Measurements from ENCODE around the gene WDPCP.
"Not testable (repeated sequence)": the region's sequence is repeated elsewhere in the genome, so short reads cannot be mapped to it uniquely, and the experiment has no call there.

WDPCP gene

GRCh38 chr2:63378589-63378988 is 209.7 kb downstream of the WDPCP start:
- H3K4me3 ChIP-seq (replicated peaks in 1 of 2; ENCODE audit: low read depth in 2 of 2, low read length in 2 of 2), result no peak overlapping the region
- no peak for DNase-seq (ENCODE audit: low read depth in 2 of 2)
- no peak for TF ChIP-seq CTCF (IDR thresholded peaks at IDR 0.05; ENCODE audit: low read depth, low read length)

- TF ChIP-seq CTCF (IDR thresholded peaks at IDR 0.05; ENCODE audit: low read depth, low read length), result no peak
- no peak overlapping the region for H3K4me3 ChIP-seq (replicated peaks in 1 of 2; ENCODE audit: low read depth in 2 of 2, low read length in 2 of 2)
- DNase-seq (ENCODE audit: low read depth in 2 of 2), result no peak
Measured at GRCh38 chr2:63374341-63374740, 213.9 kb downstream of the WDPCP start.

- H3K4me3 ChIP-seq (replicated peaks in 1 of 2; ENCODE audit: low read depth in 2 of 2, low read length in 2 of 2), result no peak overlapping the region
- no peak for DNase-seq (ENCODE audit: low read depth in 2 of 2)
- TF ChIP-seq CTCF (IDR thresholded peaks at IDR 0.05; ENCODE audit: low read depth, low read length), result no peak
Measured at GRCh38 chr2:63372549-63372948, 215.7 kb downstream of the WDPCP start.

GRCh38 chr2:63369146-63369545 is 219.1 kb downstream of the WDPCP start:
- DNase-seq (ENCODE audit: low read depth in 2 of 2), result no peak
- no peak overlapping the region for H3K4me3 ChIP-seq (replicated peaks in 1 of 2; ENCODE audit: low read depth in 2 of 2, low read length in 2 of 2)
- no peak for TF ChIP-seq CTCF (IDR thresholded peaks at IDR 0.05; ENCODE audit: low read depth, low read length)

GRCh38 chr2:63364866-63365265 is 223.4 kb downstream of the WDPCP start:
- no peak overlapping the region for H3K4me3 ChIP-seq (replicated peaks in 1 of 2; ENCODE audit: low read depth in 2 of 2, low read length in 2 of 2)
- no peak for TF ChIP-seq CTCF (IDR thresholded peaks at IDR 0.05; ENCODE audit: low read depth, low read length)
- DNase-seq (ENCODE audit: low read depth in 2 of 2), result peak in 1 of 2 donors; percentile 3

GRCh38 chr2:63357722-63358121 is 230.6 kb downstream of the WDPCP start:
- not testable (repeated sequence) for DNase-seq (ENCODE audit: low read depth in 2 of 2); H3K4me3 ChIP-seq (replicated peaks in 1 of 2; ENCODE audit: low read depth in 2 of 2, low read length in 2 of 2)

- TF ChIP-seq CTCF (IDR thresholded peaks at IDR 0.05; ENCODE audit: low read depth, low read length), result no peak
- DNase-seq (ENCODE audit: low read depth in 2 of 2), result no peak
- H3K4me3 ChIP-seq (replicated peaks in 1 of 2; ENCODE audit: low read depth in 2 of 2, low read length in 2 of 2), result no peak overlapping the region
Measured at GRCh38 chr2:63347361-63347760, 240.9 kb downstream of the WDPCP start.

All from cardiac fibroblast (primary cell).